Vagina (tissue), 2 donors: ENCODE results near the gene KATNIP. TPM values are rescaled to one million over a fixed set of nuclear protein-coding genes. Genes with fewer than 3 reads are reported as not detected.
A peak's percentile ranks its signal among the peaks of the same experiment; 100 is the strongest.
"Not testable (repeated sequence)": the region's sequence is repeated elsewhere in the genome, so short reads cannot be mapped to it uniquely, and the experiment has no call there.

Experiments used
- DNase-seq, 2 donors: peaks; one replicate each; pipeline ENCODE4 v3.0.0-alpha.2; 2017; ENCODE audit errors: extremely low spot score in 2 of 2
- H3K27ac ChIP-seq: fragments of 200-600 bp; sonication (generic); one replicate; pipeline ENCODE4 v1.5.1; 2019
- H3K27me3 ChIP-seq: fragments of 200-600 bp; sonication (generic); one replicate; pipeline ENCODE4 v1.5.1; 2019
- H3K36me3 ChIP-seq, 2 donors: fragments of 200-600 bp; sonication (generic); one replicate each; pipeline ENCODE4 v1.5.1; 2017 to 2019
- H3K4me1 ChIP-seq: fragments of 200-600 bp; sonication (generic); one replicate; pipeline ENCODE4 v1.5.1; 2019
- H3K4me3 ChIP-seq, 2 donors: fragments of 200-600 bp; sonication (generic); 1 replicate in 1 of 2; 2 replicates in 1 of 2; pipeline ENCODE4 v1.5.1; 2016 to 2019
- H3K9me3 ChIP-seq: fragments of 200-600 bp; sonication (generic); one replicate; pipeline ENCODE4 v1.5.1; 2019
- CTCF ChIP-seq, 3 experiments: fragments of 450-650 bp in 2 of 3; fragments of 200-600 bp in 1 of 3; sonication (generic) in 1 of 3; IDR thresholded peaks; one replicate each; pipeline ENCODE4 v1.5.1; 2017 to 2019; ENCODE audit warnings: antibody characterized with exemption in 3 of 3, mild to moderate bottlenecking in 2 of 3, moderate library complexity in 2 of 3
- POLR2A ChIP-seq, 2 donors: fragments of 450-650 bp; IDR thresholded peaks; one replicate each; pipeline ENCODE4 v1.6.1; 2017; ENCODE audit warnings: antibody characterized with exemption in 2 of 2, mild to moderate bottlenecking in 2 of 2, moderate library complexity in 2 of 2
- POLR2AphosphoS5 ChIP-seq, 2 donors: sonication (generic); formaldehyde crosslinking; IDR thresholded peaks; one replicate each; pipeline ENCODE4 v1.9.0; 2017; ENCODE audit warnings: antibody characterized with exemption in 2 of 2, mild to moderate bottlenecking in 2 of 2, low read depth in 1 of 2; ENCODE audit not compliant: insufficient read depth in 1 of 2
- intact Hi-C: fragments of 100-400 bp; cut with DNase I; formaldehyde crosslinking; loops from one replicate; pipeline ENCODE4 v1.15.1; 2023
- total RNA-seq: library from RNA; depleted of rRNA; stranded (reverse); fragments of >200 nt; gene quantifications from one replicate; pipeline ENCODE4 v1.2.3, GENCODE V29; 2016

KATNIP gene
- total RNA-seq, 1 donor from 2014 or later, result 27.0 TPM

GRCh38 chr16:27564224-27564623, 14.3 kb downstream of the KATNIP start:
- H3K9me3 ChIP-seq, result no peaks in the 10 kb centered on the region
- TF ChIP-seq POLR2AphosphoS5 (IDR thresholded peaks at IDR 0.05; ENCODE audit: insufficient read depth in 1 of 2, low read depth in 1 of 2) (no peak), POLR2A (IDR thresholded peaks at IDR 0.05) (no peak), CTCF (IDR thresholded peaks at IDR 0.05) (no peak)
- H3K27ac ChIP-seq, result no peak overlapping the region
- DNase-seq, result no peak
- no peak overlapping the region for H3K4me3 ChIP-seq
- H3K27me3 ChIP-seq, result no peaks in the 10 kb centered on the region
- intact Hi-C loops, result no loop called here
- H3K36me3 ChIP-seq, result no peaks in the 10 kb centered on the region
- H3K4me1 ChIP-seq, result no peaks in the 10 kb centered on the region

- H3K4me3 ChIP-seq, result no peak overlapping the region
- intact Hi-C loops, result no loop called here
- DNase-seq, result no peak
- TF ChIP-seq CTCF (IDR thresholded peaks at IDR 0.05), result no peak
- TF ChIP-seq POLR2AphosphoS5 (IDR thresholded peaks at IDR 0.05; ENCODE audit: insufficient read depth in 1 of 2, low read depth in 1 of 2), result no peak
- TF ChIP-seq POLR2A (IDR thresholded peaks at IDR 0.05), result no peak
- H3K27ac ChIP-seq, result no peak overlapping the region
- no peaks in the 10 kb centered on the region for H3K36me3 ChIP-seq
- H3K4me1 ChIP-seq, result peaks cover under 1% of the 10 kb centered on the region
- no peaks in the 10 kb centered on the region for H3K27me3 ChIP-seq
- H3K9me3 ChIP-seq, result no peaks in the 10 kb centered on the region
These were observed 16.5 kb downstream of the KATNIP start for GRCh38 chr16:27566417-27566816.

GRCh38 chr16:27568077-27568476, 18.1 kb downstream of the KATNIP start:
- Histone ChIP-seq H3K27ac (no peak overlapping the region), H3K36me3 (no peaks in the 10 kb centered on the region), H3K9me3 (no peaks in the 10 kb centered on the region), H3K27me3 (no peaks in the 10 kb centered on the region), H3K4me1 (peaks cover 16% of the 10 kb centered on the region), H3K4me3 (no peak overlapping the region)
- intact Hi-C loops, result no loop called here
- TF ChIP-seq POLR2AphosphoS5 (IDR thresholded peaks at IDR 0.05; ENCODE audit: insufficient read depth in 1 of 2, low read depth in 1 of 2) (no peak), CTCF (IDR thresholded peaks at IDR 0.05) (no peak), POLR2A (IDR thresholded peaks at IDR 0.05) (no peak)
- DNase-seq, result no peak

GRCh38 chr16:27570986-27571385, 21.0 kb downstream of the KATNIP start:
- peaks cover 16% of the 10 kb centered on the region for H3K4me1 ChIP-seq
- DNase-seq, H3K9me3 ChIP-seq, H3K4me3 ChIP-seq, intact Hi-C loops, H3K27me3 ChIP-seq, H3K27ac ChIP-seq, H3K36me3 ChIP-seq: not testable (repeated sequence)

GRCh38 chr16:27571433-27572326, 21.7 kb downstream of the KATNIP start:
- no peak overlapping the region for H3K4me3 ChIP-seq
- intact Hi-C loops, result no loop called here
- H3K9me3 ChIP-seq, result no peaks in the 10 kb centered on the region
- no peaks in the 10 kb centered on the region for H3K36me3 ChIP-seq
- H3K27me3 ChIP-seq, result no peaks in the 10 kb centered on the region
- TF ChIP-seq CTCF (IDR thresholded peaks at IDR 0.05), result no peak
- no peak for TF ChIP-seq POLR2A (IDR thresholded peaks at IDR 0.05)
- TF ChIP-seq POLR2AphosphoS5 (IDR thresholded peaks at IDR 0.05; ENCODE audit: insufficient read depth in 1 of 2, low read depth in 1 of 2), result no peak
- no peak for DNase-seq
- peaks cover 16% of the 10 kb centered on the region for H3K4me1 ChIP-seq
- peak overlapping the region; percentile 28 for H3K27ac ChIP-seq
